SK-N-MC (cell line): ENCODE results near the gene KCNH6.

ENCODE experiments used
- EZH2 ChIP-seq: fragments of 200-600 bp; sonication (generic); IDR thresholded peaks from one replicate; pipeline ENCODE4 v1.6.1; 2017; ENCODE audit warnings: antibody characterized with exemption
- FOXP2 ChIP-seq: optimal IDR thresholded peaks from 2 replicates; pipeline ENCODE3; 2011; ENCODE audit warnings: mild to moderate bottlenecking, moderate library complexity; ENCODE audit not compliant: insufficient read depth; ENCODE audit errors: extremely low read length, control extremely low read depth
- POLR2AphosphoS5 ChIP-seq: IDR thresholded peaks from 2 replicates; pipeline ENCODE4 v1.6.1; 2012; ENCODE audit warnings: mild to moderate bottlenecking, low read depth, low read length, borderline replicate concordance

DNA sequence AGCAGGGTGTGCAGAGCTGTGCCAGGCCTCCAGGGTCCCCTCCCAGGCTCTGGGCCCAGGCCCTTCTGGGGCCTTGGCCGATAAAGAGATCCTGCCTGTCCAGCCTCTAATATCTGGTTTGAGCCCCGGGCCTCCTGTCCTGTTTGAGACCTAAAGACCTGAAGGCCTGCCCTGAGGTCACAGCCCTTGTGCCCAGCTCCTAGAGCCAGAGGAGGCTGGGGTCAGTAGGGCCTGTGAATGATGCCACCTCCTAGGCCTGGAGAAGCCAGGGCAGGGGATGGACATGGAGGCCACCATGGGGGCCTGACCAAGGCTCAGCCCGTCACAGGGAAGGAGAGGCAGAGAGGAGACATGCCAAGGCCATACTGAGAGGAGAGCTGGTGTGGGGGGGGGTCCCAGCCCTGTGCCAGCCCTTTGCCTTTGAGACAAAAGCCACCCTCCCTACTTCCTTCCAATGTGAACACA, 7.4 kb downstream of the KCNH6 start:
- TF ChIP-seq POLR2AphosphoS5 (no peak), EZH2 (no peak), FOXP2 (no peak)
